Glomerular endothelial cell (primary cell): ENCODE data around the gene MLX. TPM values are rescaled to one million over a fixed set of nuclear protein-coding genes. Genes with fewer than 3 reads are reported as not detected.
"Not testable (repeated sequence)": the region's sequence is repeated elsewhere in the genome, so short reads cannot be mapped to it uniquely, and the experiment has no call there.

ENCODE experiments used
- DNase-seq: peaks from one replicate; pipeline ENCODE4 v3.0.0-alpha.2; 2011; ENCODE audit warnings: low read depth, low spot score; ENCODE audit errors: extremely low read depth
- total RNA-seq: library from RNA; depleted of rRNA; stranded (reverse); fragments of >200 nt; gene quantifications from 2 replicates; pipeline ENCODE4 v1.2.3, GENCODE V29; 2015

MLX gene
- total RNA-seq, 1 donor from 2014 or later: 30.0 TPM

DNA sequence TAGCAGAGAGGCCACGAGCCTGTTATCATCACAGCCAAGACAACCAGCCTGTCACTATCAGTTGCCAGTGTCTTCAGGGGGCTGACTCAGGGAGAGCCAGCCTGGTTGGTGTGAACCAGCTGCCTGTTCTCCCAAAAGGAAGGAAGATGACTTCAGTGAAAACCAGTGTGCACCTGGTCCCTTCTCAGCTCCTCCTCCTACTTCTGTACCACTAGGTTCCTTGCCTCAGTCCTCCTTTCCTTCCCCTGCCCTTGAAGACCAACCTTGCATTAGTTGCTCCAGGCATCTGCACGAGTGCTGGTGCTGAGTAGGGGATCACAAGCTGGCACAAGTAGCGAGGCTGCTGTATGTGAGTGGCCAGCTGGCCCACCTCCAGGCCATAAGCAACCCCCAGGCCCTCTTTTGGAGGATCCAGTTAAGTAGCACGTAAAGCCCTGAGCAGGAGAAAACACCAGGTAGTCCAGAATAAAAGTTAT, 51.1 kb downstream of the MLX start:
- DNase-seq: no peak

DNA sequence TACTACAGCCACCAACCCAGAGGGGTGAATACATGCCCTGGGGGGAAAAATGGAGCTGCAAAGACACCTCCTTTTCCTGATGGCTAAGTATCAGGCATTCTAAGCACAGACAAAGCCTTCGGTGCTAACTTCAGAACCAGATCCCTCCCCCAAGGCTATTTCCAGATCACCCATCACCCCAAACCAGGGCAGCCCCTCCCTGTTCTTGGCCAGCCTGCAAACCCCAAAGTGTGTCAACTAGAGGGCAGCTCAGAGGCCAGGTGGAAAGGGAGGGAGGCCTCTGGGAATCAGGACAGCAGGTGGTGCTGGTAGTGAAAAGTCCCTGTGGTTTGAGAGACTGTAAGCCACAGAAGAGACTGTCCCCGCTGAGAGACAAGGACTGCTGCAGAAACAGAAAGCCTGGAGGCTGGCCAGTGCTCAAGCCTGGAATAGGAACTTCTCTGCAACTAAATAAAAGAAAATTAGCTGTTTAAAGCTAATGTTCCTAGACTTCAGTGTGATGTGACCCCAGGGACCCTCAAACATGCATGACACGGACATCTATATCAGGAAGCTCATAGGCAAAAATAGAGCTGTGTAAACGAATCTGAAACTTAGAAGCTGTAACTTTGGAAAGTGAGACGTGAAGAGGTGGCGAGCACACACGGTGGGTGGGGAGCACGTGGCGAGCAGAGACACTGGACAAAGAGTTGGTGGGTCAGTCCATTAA, 51.7 kb downstream of the MLX start:
- DNase-seq: no peak

DNA sequence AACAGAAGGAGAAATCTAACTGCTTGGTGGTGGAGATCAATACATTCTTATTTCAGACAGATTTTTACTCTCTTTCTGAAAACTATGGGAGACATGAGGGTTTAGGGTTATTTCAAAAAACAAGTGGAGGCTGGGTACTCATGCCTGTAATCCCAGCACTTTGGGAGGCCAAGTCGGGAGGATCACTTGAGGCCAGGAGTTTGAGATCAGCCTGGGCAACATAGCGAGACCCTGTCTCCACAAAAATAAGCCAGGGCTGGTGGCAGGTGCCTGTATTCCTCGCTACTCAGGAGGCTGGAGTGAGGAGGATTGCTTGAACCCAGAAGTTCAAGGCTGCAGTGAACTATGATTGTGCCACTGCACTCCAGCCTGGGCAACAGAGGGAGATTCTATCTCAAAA, 55.1 kb downstream of the MLX start:
- not testable (repeated sequence) for DNase-seq

Other genes with a start within 250 kb of the MLX start
- 135 and 186 TPM in 2 replicates for gene STAT3, start 178.7 kb upstream of the MLX start, total RNA-seq
- 741 and 765 TPM in 2 replicates for gene CAVIN1, start 143.8 kb upstream of the MLX start, total RNA-seq
- gene ATP6V0A1, start 108.2 kb upstream of the MLX start, total RNA-seq: 41.0 and 44.1 TPM in 2 replicates
- 88.8 and 103 TPM in 2 replicates for gene NAGLU, start 30.9 kb upstream of the MLX start, total RNA-seq
- 0.44 and 1.1 TPM in 2 replicates for gene HSD17B1, start 14.2 kb upstream of the MLX start, total RNA-seq
- 30.3 and 30.8 TPM in 2 replicates for gene COASY, start 5.0 kb upstream of the MLX start, total RNA-seq
- gene PSMC3IP, start 10.6 kb downstream of the MLX start, total RNA-seq: 2.7 and 5.2 TPM in 2 replicates
- gene RETREG3, start 42.3 kb downstream of the MLX start, total RNA-seq: 47.4 and 52.6 TPM in 2 replicates
- gene TUBG1, start 42.6 kb downstream of the MLX start, total RNA-seq: 58.9 and 75.8 TPM in 2 replicates
- 18.7 and 20.8 TPM in 2 replicates for gene TUBG2, start 92.2 kb downstream of the MLX start, total RNA-seq
- 12.2 and 15.6 TPM in 2 replicates for gene PLEKHH3, start 109.9 kb downstream of the MLX start, total RNA-seq
- gene CCR10, start 114.7 kb downstream of the MLX start, total RNA-seq: 0.34 and 1.4 TPM in 2 replicates
- 17.6 and 17.9 TPM in 2 replicates for gene CNTNAP1, start 115.4 kb downstream of the MLX start, total RNA-seq
- 10.4 and 20.0 TPM in 2 replicates for gene EZH1, start 177.9 kb downstream of the MLX start, total RNA-seq
- 6.3 and 23.7 TPM in 2 replicates for gene RAMP2, start 194.1 kb downstream of the MLX start, total RNA-seq
- 67.1 and 82.4 TPM in 2 replicates for gene VPS25, start 206.3 kb downstream of the MLX start, total RNA-seq
- gene WNK4, start 213.5 kb downstream of the MLX start, total RNA-seq: 8.8 and 10.4 TPM in 2 replicates
- gene COA3, start 231.6 kb downstream of the MLX start, total RNA-seq: 48.7 and 65.7 TPM in 2 replicates
- gene CNTD1, start 231.8 kb downstream of the MLX start, total RNA-seq: 0.29 TPM in 1 of 2 replicates, not detected in the other